NT2/D1 (cell line): ENCODE data around the gene MCL1.
"Not testable (repeated sequence)": the region's sequence is repeated elsewhere in the genome, so short reads cannot be mapped to it uniquely, and the experiment has no call there.

Experiments
- SUZ12 ChIP-seq: IDR thresholded peaks from 2 replicates; pipeline ENCODE4 v1.6.1; 2011; ENCODE audit not compliant: insufficient read length, insufficient read depth; ENCODE audit errors: extremely low read depth
- YY1 ChIP-seq: IDR thresholded peaks from 2 replicates; pipeline ENCODE4 v1.6.1; 2011; ENCODE audit not compliant: insufficient read length, insufficient read depth

DNA sequence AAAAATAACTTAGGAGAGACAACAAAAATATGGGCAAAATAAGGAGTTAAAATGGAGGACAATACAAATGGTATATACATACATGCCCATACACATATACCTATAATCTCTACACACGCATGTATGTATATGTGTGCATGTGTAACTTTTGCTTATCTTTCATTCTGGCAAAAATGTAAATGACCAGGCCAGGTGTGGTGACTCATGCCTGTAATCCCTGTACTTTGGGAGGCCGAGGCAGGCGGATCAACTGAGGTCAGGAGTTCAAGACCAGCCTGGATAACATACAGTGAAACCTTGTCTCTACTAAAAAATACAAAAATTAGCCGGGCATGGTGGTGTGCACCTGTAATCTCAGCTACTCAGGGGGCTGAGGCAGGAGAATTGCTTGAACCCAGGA lies 18.9 kb upstream of the MCL1 start:
- not testable (repeated sequence) for TF ChIP-seq YY1, SUZ12
